Stimulated activated CD8-positive, alpha-beta memory T cell treated with anti-CD3 and anti-CD28 coated beads, Interleukin-7, amount 100 ng/mL, for 4 hours (primary cell): ENCODE data around the gene TANGO6.
"Not testable (repeated sequence)": the region's sequence is repeated elsewhere in the genome, so short reads cannot be mapped to it uniquely, and the experiment has no call there.

Source experiments
- DNase-seq, 2 donors: peaks; one replicate each; pipeline ENCODE4 v3.0.0-alpha.2; 2020; ENCODE audit warnings: low read depth in 2 of 2

Gene TANGO6

DNA sequence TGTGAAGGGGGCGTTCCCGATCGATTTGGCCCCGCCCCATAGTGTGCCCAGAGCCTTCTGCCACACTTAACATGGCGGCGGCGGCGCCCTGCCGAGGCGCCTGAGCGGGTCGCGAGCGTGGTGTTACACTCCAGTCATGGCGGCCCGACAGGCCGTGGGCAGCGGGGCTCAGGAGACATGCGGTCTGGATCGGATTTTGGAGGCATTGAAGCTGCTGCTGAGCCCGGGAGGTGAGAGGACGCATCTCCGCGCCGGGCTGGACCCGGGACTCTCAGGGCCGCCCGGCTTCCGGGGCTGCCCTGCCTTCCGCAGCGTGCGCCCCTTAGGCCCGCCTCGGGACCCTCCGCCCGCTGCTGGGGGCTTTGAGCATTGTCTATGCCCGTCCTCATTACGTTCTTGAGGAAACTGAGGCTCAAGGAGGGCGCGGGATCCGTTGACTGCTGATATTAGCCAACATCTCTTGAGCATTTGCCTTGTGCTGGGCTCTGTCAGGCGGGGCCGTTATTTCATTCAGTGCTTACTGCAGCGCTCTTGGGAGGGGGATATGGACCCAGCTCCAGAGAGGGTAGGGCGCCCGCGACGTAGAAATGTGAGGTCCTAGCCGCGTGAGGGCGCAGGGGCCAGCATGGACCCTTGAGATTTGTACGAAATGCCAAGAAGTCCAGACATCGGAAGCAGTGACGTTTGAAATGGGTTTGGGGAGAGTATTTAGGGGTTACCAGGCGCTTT is at the start of gene TANGO6:
Gene TANGO6, plus strand, starts transcription at position 50 of the 729 bp plus-strand sequence. Its CDS starts 87 bp downstream, at position 137.
- peak; percentile 86 to 88 for DNase-seq

DNA sequence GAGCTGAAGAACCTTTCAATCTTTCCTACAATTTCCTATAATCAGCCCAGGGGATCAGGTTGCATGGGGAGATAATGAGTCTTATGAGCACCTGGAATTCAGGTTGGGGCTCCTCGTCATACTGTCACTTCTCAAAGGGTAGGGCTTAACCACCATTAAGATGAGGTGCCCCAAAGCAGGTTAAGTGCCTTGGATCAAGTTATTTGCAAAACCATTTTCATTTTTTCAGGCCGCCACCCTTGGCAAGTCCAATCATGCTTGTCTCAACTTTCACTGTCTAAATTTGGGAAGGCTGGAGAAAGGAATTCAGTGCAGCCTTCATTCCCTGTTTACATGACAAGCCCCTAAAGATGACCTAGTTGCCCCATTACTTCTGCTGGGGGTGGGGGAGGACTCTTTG is 44.9 kb upstream of the TANGO6 start:
- no peak for DNase-seq

DNA sequence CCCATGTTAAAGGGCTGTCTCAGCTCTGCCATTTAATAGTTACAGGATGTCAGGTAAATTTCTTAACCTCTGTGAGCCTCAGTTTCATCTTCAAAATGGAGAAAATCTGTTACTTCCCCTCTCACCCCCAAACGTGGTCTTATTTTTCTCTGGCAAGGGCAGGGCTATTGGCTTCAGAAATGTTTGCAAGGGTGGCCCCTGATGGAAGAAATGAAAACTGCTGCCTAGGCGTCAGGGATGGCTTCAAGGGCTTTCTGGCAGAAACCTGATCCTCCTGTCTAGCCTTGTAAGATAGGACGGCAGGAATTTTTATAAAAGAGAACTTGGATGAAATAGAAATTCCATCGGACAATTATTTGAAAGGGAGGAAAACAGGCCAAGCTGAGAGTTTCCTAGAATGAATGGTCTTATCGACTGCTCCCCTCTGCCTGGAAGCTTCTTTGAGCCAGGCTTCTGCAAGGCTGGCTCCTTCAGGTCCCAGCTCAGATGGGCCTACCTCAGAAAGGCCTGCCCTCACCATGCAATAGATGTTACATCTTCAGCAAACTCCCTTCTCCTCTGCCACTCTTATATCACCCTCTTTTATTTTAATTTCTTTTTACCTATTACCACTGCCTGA is 43.0 kb upstream of the TANGO6 start:
- DNase-seq: peak; percentile 5 to 6

DNA sequence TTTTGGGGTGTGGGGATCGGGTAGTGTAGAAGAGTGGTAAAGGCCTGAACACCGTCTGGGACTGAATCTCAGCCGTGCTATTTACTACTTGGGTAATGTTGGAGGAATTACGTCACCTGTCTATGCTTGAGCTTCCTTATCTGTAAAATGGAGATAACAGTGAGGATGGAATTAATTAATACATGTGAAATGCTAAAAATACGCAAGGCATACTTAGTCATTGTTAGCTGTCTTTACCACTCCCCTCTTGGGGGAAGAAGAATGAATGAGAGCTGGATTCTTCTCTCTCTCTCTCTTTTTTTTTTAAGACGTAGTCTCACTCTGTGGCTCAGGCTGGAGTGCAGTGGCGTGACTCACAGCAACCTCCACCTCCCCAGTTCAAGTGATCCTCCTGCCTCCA is 41.1 kb upstream of the TANGO6 start:
- no peak for DNase-seq

DNA sequence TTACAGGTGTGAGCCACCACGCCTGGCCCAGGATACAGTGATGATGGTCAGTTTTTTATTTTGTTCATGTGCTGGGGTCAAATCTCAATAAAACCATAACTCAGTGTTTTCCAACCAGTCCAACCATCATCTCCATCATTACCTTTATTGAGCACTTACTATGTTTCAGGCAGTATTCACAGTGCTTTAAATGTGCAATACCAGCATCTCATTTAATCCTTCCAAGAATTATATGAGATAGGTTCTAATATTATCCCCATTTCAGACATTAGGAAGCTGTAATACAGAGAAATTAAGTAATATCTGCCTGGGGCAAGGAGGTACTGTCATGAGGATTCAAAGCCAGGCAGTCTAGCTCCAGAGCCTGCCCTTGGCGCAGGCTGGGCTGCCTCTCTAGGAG is 36.9 kb upstream of the TANGO6 start:
- no peak for DNase-seq

DNA sequence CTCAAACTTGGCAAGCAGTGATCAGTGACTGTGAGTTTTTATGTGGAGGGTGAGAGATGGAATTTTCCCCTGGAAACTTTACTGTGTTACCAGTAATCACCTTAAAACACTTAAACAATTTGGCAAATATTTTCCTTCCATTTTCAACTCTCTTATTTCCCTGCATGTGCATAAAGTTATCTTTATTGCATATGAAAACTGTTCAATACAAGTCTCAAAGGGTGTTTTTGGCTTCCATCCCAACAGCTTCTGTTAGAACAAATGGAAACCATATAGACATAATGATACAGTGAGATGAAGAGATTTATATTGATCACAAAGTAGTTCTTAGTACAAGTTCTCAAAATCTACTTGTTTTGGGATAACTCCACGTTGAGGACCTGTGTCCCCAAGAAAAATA is 36.4 kb upstream of the TANGO6 start:
- no peak for DNase-seq

DNA sequence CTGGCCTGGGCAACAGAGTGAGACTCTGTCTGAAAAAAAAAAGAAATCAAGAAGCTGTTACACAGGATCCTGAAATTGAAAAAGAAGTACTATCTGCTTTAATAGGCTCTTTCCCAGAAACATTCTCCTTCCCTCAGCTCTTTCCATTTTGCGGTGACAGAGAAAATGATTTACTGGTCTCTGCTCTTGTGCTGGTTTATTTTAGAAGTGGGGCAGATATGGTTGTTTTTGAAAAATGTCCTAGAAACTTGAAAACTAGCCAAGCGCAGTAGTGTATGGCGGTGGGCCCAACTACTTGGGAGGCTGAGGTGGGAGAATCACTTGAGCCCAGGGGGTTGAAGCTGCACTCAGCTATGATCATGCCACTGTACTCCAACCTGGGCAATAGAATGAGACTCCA is 28.8 kb upstream of the TANGO6 start:
- no peak for DNase-seq

DNA sequence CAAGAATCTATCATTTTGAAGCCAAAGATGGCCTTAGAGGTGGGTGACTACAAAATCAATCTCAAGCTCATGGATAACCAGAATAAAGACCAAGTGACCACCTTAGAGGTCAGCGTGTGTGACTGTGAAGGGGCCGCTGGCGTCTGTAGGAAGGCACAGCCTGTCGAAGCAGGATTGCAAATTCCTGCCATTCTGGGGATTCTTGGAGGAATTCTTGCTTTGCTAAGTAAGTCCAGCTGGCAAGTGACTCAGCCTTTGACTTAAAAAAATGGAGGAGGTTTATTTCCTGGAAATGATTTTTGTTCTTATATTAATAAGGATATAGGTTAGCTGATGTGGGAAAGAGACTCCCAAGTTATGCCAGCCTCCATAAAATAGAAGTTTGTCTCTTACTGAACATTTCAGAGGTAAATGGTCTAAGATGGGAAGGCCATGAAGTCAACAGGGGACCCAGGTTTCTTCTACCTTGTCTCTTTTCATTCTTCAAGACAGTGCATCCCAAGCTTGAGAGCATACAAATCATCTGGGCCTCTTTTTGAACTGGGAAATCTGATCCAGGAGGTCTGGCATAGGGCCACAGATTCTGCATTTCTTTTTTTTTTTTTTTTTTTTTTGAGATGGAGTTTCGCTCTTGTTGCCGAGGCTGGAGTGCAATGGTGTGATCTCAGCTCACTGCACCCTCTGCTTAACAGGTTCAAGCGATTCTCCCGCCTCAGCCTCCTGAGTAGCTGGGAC is 19.8 kb upstream of the TANGO6 start:
- no peak for DNase-seq

DNA sequence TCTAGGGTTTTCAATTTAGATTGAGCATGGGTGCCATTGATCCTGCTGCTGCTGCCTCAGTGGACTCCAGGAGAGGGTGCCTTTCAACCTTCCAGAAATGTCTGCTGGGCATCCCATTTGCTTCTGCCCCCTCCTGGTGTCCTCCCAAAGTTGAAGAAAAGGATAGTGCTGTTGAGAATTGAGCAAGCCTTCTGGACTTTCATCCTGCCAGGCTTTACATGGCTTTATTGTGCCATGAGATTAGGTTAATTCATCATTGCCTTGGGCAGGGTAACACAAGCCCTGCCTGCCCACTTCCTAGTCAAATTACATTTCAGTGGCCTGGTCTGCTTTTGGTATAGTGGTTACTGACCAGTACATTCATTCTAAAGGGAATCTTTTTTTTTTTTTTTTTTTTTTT is 17.9 kb upstream of the TANGO6 start:
- DNase-seq: no peak

DNA sequence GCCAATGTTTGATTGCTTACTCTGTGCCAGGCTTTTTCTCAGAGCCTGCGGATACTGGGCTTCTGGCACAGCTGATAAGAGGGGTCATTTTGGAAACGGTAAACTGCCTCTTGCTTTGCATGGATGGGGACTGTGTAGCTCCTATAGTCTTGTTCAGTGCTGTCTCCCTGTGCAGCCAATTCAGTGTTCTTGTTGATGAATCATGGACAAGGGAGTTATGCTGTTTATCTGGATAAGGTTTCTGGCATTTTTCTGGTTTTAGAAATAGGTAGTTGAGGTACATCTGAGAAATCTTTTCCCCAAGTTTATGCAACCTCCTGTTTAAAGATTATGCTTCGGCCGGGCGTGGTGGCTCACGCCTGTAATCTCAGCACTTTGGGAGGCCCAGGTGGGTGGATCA is 16.7 kb upstream of the TANGO6 start:
- DNase-seq: no peak

DNA sequence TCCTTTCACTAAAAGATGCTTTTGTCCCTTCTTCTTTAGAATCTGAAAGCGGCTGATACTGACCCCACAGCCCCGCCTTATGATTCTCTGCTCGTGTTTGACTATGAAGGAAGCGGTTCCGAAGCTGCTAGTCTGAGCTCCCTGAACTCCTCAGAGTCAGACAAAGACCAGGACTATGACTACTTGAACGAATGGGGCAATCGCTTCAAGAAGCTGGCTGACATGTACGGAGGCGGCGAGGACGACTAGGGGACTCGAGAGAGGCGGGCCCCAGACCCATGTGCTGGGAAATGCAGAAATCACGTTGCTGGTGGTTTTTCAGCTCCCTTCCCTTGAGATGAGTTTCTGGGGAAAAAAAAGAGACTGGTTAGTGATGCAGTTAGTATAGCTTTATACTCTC is 10.1 kb upstream of the TANGO6 start:
- no peak for DNase-seq

DNA sequence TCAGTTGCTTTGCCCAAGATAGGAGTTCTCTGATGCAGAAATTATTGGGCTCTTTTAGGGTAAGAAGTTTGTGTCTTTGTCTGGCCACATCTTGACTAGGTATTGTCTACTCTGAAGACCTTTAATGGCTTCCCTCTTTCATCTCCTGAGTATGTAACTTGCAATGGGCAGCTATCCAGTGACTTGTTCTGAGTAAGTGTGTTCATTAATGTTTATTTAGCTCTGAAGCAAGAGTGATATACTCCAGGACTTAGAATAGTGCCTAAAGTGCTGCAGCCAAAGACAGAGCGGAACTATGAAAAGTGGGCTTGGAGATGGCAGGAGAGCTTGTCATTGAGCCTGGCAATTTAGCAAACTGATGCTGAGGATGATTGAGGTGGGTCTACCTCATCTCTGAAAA is 8.8 kb upstream of the TANGO6 start:
- DNase-seq: no peak

DNA sequence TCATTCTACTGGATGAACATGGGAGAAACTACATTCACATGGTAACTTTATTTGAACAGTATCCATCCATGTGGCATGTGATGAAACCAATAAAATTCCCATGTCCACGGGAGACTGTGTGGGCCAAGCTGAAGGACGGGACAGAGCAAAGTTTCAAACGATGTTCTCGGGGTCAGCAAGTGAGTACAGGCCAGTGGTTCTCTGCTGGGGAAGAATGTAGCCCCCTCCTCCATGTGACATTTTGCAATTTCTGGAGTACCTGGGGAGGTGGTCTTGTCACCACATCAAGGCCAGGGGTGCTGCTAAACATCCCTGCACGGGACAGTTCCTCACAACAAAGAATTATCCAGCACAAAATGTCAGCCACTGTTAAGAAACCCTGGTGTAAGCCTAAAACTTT is 7.4 kb upstream of the TANGO6 start:
- no peak for DNase-seq

DNA sequence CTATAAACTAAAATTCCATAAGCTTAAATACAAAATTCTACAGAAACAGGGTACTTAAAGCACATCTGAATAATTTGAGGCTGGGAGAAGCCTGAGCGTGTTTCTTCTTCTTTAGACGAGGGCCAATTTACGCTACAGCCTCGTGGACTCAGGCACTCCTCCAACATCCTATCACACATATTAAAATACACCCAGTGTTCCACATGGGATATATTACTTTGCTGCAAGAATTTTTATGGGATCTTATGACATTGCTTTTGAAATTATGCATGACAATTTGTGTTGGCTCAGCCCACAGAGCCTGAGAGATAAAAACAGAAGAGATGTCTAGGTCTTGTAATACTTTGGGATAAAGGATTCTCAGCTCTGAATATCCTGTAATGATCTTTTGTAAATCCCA is 3.5 kb upstream of the TANGO6 start:
- no peak for DNase-seq

DNA sequence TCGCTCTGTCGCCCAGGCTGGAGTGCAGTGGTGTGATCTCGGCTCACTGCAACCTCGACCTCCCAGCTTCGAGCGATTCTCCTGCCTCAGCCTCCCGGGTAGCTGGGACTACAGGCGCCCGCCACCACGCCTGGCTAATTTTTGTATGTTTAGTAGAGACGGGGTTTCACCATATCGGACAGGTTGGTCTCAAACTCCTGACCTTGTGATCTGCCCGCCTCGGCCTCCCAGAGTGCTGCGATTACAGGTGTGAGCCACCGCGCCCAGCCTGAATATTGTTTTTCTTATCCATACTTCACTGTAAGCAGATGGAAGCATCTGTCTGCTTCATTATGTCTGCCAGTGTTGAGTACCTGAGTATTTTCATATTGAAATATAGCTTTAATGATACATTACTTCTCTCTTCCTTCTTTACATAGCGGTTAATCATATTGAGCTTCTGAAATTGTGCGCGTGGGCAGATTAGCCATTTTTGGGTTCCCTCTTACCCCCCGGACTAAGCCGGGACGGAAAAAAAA is 308 bp upstream of the TANGO6 start:
- not testable (repeated sequence) for DNase-seq

DNA sequence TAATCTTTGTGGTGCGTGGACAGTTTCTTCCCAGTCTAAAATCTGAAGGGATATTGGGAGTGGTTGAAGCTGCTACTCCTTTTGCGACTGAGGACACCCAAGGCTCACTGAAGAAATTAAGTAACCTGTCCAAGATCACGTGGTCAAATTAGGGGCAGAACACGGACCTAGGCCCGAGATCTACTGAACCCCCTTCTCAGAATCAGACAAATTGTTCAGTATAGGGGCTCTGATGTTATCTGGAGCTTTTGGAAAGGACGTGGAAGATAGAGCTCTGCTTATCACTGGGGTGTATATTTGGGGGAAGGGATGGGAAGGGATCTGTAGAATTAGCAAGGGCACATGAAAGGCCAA is 857 bp downstream of the TANGO6 start:
- DNase-seq: no peak

DNA sequence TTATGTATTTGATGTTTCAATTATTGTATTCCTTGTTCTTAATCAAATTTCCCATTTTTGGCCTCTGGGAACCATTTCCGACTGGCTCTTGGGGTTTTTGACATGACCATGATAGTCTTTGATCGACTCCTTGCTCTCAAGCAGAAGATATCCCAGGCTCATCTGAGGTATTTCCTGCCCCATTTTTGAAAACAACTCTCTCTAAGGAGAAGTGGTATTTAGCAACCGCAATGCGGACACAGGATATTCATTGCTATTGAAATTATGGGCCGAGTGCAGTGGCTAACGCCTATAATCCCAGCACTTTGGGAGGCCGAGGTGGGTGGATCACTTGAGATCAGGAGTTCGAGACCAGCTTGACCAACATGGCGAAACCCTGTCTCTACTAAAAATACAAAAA is 5.5 kb downstream of the TANGO6 start:
- DNase-seq: no peak

DNA sequence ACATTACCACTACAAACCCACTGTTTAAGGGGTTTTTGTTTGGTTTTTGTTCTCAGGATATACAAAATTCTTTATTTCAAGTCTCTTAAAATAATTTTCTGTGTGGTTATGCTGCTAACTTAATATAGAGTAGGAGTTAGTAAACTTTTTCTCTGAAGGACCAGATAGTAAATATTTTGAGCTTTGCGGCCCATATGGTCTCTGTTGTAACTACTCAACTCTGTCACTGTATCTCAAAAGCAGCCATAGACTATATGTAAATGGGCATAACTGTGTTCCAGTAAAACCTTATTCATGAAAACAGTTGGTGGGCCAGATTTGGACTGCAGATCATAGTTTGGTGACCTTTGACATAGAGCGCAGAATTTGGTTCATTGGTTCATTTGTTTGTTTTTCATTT is 7.2 kb downstream of the TANGO6 start:
- no peak for DNase-seq

DNA sequence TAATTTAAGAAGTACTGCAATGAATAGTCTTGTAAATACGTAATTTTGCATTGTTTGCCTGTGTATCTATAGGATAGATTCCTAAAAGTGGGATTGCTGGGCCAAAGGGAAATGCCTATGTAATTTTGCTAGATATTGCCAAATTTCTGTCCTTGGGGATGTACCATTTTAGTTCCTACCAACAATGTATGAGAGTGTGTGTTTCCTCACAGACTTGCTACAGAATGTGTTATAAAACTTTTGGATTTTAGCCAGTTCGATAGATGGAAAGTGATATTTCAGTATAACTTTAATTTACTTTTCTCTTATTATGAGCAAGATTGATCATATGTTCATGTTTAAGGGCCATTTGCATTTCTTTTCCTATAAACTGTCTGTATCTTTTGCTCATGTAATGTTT is 8.3 kb downstream of the TANGO6 start:
- DNase-seq: no peak

DNA sequence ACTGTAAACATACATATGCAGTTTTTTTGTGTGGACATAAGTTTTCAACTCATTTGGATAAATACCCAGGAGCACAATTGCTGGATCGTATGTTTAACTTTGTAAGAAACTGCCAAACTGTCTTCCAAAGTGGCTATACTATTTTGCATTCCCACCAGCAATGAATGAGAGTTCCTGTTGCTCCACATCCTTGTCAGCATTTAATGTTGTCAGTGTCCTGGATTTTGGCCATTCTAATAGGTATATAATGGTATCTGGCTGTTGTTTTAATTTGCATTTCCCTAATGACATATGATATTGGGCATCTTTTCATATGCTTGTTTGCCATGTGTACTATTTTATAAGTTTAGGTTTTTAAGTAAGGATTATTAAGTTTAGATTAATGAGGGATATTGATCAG is 14.1 kb downstream of the TANGO6 start:
- no peak for DNase-seq

DNA sequence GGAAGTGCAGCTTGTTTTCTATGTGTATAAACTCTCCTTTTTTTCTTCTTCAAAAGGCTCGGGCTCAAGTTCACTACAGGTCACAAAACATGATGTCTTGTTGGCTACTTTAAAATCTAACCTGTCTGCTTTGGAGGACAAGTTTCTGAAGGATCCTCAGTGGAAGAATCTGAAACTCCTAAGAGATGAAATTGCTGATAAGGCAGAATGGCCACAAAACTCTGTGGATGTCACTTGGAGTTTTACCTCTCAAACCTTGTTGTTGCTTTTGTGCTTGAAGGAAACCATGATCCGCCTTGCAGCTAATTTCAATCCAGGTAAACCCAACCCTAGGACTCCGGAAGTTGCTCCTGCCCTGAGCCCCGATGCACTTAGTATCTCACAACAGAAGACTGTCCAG is 16.5 kb downstream of the TANGO6 start:
- DNase-seq: no peak

DNA sequence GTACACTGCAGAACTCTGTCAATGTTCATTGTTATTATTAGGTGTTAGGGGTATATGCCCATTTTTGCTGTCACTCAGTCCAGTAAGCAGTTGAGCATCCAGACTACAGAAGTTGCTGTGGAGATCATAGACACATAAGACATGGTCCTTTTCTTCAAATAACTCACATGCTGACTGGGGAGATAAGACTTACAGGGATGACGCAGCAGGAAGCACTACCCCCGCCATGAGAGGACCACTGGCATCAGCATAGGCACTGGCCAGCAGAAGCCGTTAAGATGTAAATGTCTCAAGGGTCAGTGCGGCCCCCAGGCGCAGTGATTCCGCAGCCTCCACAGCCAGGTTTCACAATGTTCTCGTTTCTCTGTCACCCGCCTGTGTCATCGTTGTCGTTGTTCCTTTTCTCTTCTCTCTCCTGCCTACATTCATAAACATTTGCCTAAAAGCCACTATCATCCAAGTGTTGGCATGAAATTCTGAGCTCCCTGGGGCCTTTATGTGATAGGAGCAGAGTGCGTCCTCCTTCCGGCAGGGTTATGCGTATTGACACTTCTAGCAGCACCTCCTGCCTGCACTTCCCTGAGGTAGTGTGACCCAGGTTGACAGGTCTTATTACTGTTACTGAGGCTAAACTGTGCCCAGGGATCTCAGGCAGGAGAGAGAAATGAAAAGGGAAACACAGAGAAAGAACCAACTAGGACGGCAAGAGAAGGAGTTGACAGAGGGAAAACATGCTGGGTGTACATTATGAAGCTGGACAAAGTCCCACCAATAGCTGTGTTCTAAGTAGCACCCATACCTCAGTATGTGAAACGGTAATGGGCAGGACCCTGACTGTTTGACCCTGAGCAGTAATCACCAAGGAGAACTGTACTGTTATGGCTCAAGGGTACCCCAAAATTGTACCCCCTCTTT is 17.9 kb downstream of the TANGO6 start:
- DNase-seq: no peak
